Measurements from ENCODE around the gene IDUA. TPM values are rescaled to one million over a fixed set of nuclear protein-coding genes. Genes with fewer than 3 reads are reported as not detected.
A peak's percentile ranks its signal among the peaks of the same experiment; 100 is the strongest.

The IDUA gene
- total and polyA plus RNA-seq, 4 donors: 7.5 to 66.5 (median 21.6) TPM

GRCh38 chr4:960636-961350 is 26.1 kb upstream of the IDUA start:
- H3K9ac ChIP-seq (ENCODE audit: insufficient read depth in 1 of 2, low read length in 2 of 2): no peak overlapping the region
- no peak for ATAC-seq (ENCODE audit: insufficient read depth, low FRiP score)
- H3K27me3 ChIP-seq (ENCODE audit: control insufficient read depth in 3 of 3, insufficient read depth in 3 of 3, low read length in 2 of 3): no peaks in the 10 kb centered on the region
- no peaks in the 10 kb centered on the region for H3K4me1 ChIP-seq (ENCODE audit: control insufficient read depth in 5 of 5, insufficient read depth in 5 of 5, low read length in 5 of 5)
- 94 to 95% methylated on average over 33 to 35 of the region's 35 CpGs for WGBS, 2 donors
- H3K36me3 ChIP-seq (ENCODE audit: control insufficient read depth in 4 of 4, insufficient read depth in 4 of 4, low read length in 4 of 4): peaks cover 0 to 67% (median 0%) of the 10 kb centered on the region in 4 donors
- DNase-seq: peak in 1 of 3 donors; percentile 8
- H3K27ac ChIP-seq (ENCODE audit: low read depth in 1 of 2, low read length in 1 of 2): no peak overlapping the region
- H3K9me3 ChIP-seq (ENCODE audit: control insufficient read depth in 4 of 4, insufficient read depth in 3 of 4, low read length in 3 of 4): no peaks in the 10 kb centered on the region
- TF ChIP-seq CTCF (IDR thresholded peaks at IDR 0.05; ENCODE audit: control extremely low read depth, extremely low read depth): no peak
- no peak overlapping the region for H3K4me3 ChIP-seq

- no peak for TF ChIP-seq CTCF (IDR thresholded peaks at IDR 0.05; ENCODE audit: control extremely low read depth, extremely low read depth)
- DNase-seq: peak in 1 of 3 donors; percentile 9
- Histone ChIP-seq H3K36me3 (ENCODE audit: control insufficient read depth in 4 of 4, insufficient read depth in 4 of 4, low read length in 4 of 4) (peaks cover 0 to 73% (median 0%) of the 10 kb centered on the region in 4 donors), H3K4me1 (ENCODE audit: control insufficient read depth in 5 of 5, insufficient read depth in 5 of 5, low read length in 5 of 5) (no peaks in the 10 kb centered on the region), H3K27ac (ENCODE audit: low read depth in 1 of 2, low read length in 1 of 2) (no peak overlapping the region), H3K4me3 (no peak overlapping the region), H3K9ac (ENCODE audit: insufficient read depth in 1 of 2, low read length in 2 of 2) (no peak overlapping the region), H3K9me3 (ENCODE audit: control insufficient read depth in 4 of 4, insufficient read depth in 3 of 4, low read length in 3 of 4) (no peaks in the 10 kb centered on the region), H3K27me3 (ENCODE audit: control insufficient read depth in 3 of 3, insufficient read depth in 3 of 3, low read length in 2 of 3) (no peaks in the 10 kb centered on the region)
- no peak for ATAC-seq (ENCODE audit: insufficient read depth, low FRiP score)
- 95% methylated on average over 44 to 52 of the region's 52 CpGs for WGBS, 2 donors
Observed at GRCh38 chr4:961351-962230, 25.3 kb upstream of the IDUA start.

GRCh38 chr4:962231-963208 is 24.3 kb upstream of the IDUA start:
- WGBS, 2 donors: 93 to 95% methylated on average over 52 to 54 of the region's 54 CpGs
- ATAC-seq (ENCODE audit: insufficient read depth, low FRiP score): no peak

More at GRCh38 chr4:962231-963208, 24.3 kb upstream of the IDUA start:
- no peak overlapping the region for H3K9ac ChIP-seq (ENCODE audit: insufficient read depth in 1 of 2, low read length in 2 of 2)
- H3K9me3 ChIP-seq (ENCODE audit: control insufficient read depth in 4 of 4, insufficient read depth in 3 of 4, low read length in 3 of 4): no peaks in the 10 kb centered on the region
- H3K4me1 ChIP-seq (ENCODE audit: control insufficient read depth in 5 of 5, insufficient read depth in 5 of 5, low read length in 5 of 5): no peaks in the 10 kb centered on the region
- H3K36me3 ChIP-seq (ENCODE audit: control insufficient read depth in 4 of 4, insufficient read depth in 4 of 4, low read length in 4 of 4): peaks cover 0 to 79% (median 0%) of the 10 kb centered on the region in 4 donors
- TF ChIP-seq CTCF (IDR thresholded peaks at IDR 0.05; ENCODE audit: control extremely low read depth, extremely low read depth): no peak
- peak in 1 of 3 donors; percentile 11 for DNase-seq
- H3K4me3 ChIP-seq: no peak overlapping the region
- H3K27me3 ChIP-seq (ENCODE audit: control insufficient read depth in 3 of 3, insufficient read depth in 3 of 3, low read length in 2 of 3): no peaks in the 10 kb centered on the region
- H3K27ac ChIP-seq (ENCODE audit: low read depth in 1 of 2, low read length in 1 of 2): no peak overlapping the region

Data from lung (tissue), 12 donors.